Iris pigment epithelial cell (primary cell): Measurements from ENCODE around the gene RNF225.
"Not testable (repeated sequence)": the region's sequence is repeated elsewhere in the genome, so short reads cannot be mapped to it uniquely, and the experiment has no call there.

Source experiments
- DNase-seq: peaks from one replicate; pipeline ENCODE4 v3.0.0-alpha.2; 2011; ENCODE audit warnings: low read depth

Gene RNF225

GRCh38 chr19:58387338-58388174 lies 7.9 kb upstream of the RNF225 start:
- peak; percentile 30 for DNase-seq

GRCh38 chr19:58388175-58388526 lies 7.3 kb upstream of the RNF225 start:
- no peak for DNase-seq

GRCh38 chr19:58392945-58393724 lies 2.3 kb upstream of the RNF225 start:
- no peak for DNase-seq

- no peak for DNase-seq
Measured at GRCh38 chr19:58393725-58394033, 1.8 kb upstream of the RNF225 start.

- no peak for DNase-seq
Measured at GRCh38 chr19:58394821-58395219, 636 bp upstream of the RNF225 start.

GRCh38 chr19:58395979-58396627 lies 647 bp downstream of the RNF225 start:
- peak; percentile 32 for DNase-seq

- DNase-seq: no peak
Measured at GRCh38 chr19:58396691-58397532, 1.5 kb downstream of the RNF225 start.

- DNase-seq: no peak
Measured at GRCh38 chr19:58397533-58398037, 2.1 kb downstream of the RNF225 start.

GRCh38 chr19:58398087-58398486 lies 2.6 kb downstream of the RNF225 start:
- DNase-seq: no peak

- no peak for DNase-seq
Measured at GRCh38 chr19:58398545-58398944, 3.1 kb downstream of the RNF225 start.

- DNase-seq: no peak
Measured at GRCh38 chr19:58399903-58400302, 4.4 kb downstream of the RNF225 start.

- no peak for DNase-seq
Measured at GRCh38 chr19:58400316-58400915, 5.0 kb downstream of the RNF225 start.

GRCh38 chr19:58400916-58401839 lies 5.7 kb downstream of the RNF225 start:
- peak; percentile 99 for DNase-seq

GRCh38 chr19:58401840-58402421 lies 6.5 kb downstream of the RNF225 start:
- DNase-seq: no peak

GRCh38 chr19:58403920-58404478 lies 8.5 kb downstream of the RNF225 start:
- DNase-seq: not testable (repeated sequence)

GRCh38 chr19:58406818-58407657 lies 11.6 kb downstream of the RNF225 start:
- DNase-seq: no peak

GRCh38 chr19:58407658-58408151 lies 12.2 kb downstream of the RNF225 start:
- DNase-seq: no peak
